ENCODE measurements around the gene ADAMTS2. TPM values are rescaled to one million over a fixed set of nuclear protein-coding genes. Genes with fewer than 3 reads are reported as not detected.

The ADAMTS2 gene
- total and polyA plus RNA-seq, 2 of the 4 experiments (the other 2 are of a cell fraction), result 19.0 to 58.8 TPM

GRCh38 chr5:179309751-179310320, 35.4 kb downstream of the ADAMTS2 start:
- Histone ChIP-seq H3K9me1 (ENCODE audit: insufficient read depth, low read length) (peaks cover 11% of the 10 kb centered on the region; the same call in 1 of the 2 replicates), H2BK120ac (ENCODE audit: low read depth, low read length) (no peak overlapping the region), H3K36me3 (ENCODE audit: control insufficient read depth, insufficient read depth, low read length) (no peaks in the 10 kb centered on the region), H4K20me1 (ENCODE audit: insufficient read depth, low read length) (peaks cover 4% of the 10 kb centered on the region; the same call in 1 of the 2 replicates), H2BK15ac (ENCODE audit: low read depth, low read length) (no peak overlapping the region), H2AK9ac (replicated peaks; ENCODE audit: low read depth, low read length, poor library complexity) (no peak overlapping the region), H2AK5ac (ENCODE audit: low read depth, low read length) (no peak overlapping the region), H3K9me3 (ENCODE audit: control insufficient read depth, insufficient read depth, low read length) (peaks cover 3% of the 10 kb centered on the region), H4K5ac (ENCODE audit: low read depth, low read length) (no peak overlapping the region), H3K18ac (ENCODE audit: low read depth, low read length) (no peak overlapping the region), H4K91ac (ENCODE audit: insufficient read depth, low read depth, low read length) (no peak overlapping the region), H3K23ac (ENCODE audit: low read depth, low read length) (no peak overlapping the region), H3K4me1 (ENCODE audit: control insufficient read depth, insufficient read depth, low read length) (peaks cover 16% of the 10 kb centered on the region), H3K27ac (ENCODE audit: insufficient read depth, low read length) (no peak overlapping the region), H3K9ac (ENCODE audit: low read depth, low read length) (no peak overlapping the region), H3K14ac (replicated peaks; ENCODE audit: low read depth, low read length) (no peak overlapping the region), H2BK5ac (ENCODE audit: low read depth, low read length, poor library complexity, severe bottlenecking) (no peak overlapping the region), H2BK20ac (ENCODE audit: low read depth, low read length) (no peak overlapping the region), H3K4me2 (ENCODE audit: low read depth, low read length) (no peak overlapping the region), H4K8ac (ENCODE audit: low read depth in 2 of 2, low read length in 2 of 2) (no peak overlapping the region), H3K56ac (ENCODE audit: extremely low read depth, insufficient read depth, low read length) (no peak overlapping the region), H2AFZ (replicated peaks; ENCODE audit: low read length, poor library complexity) (no peak overlapping the region), H3K4me3 (ENCODE audit: insufficient read depth, low read depth, low read length) (no peak overlapping the region), H3K4ac (ENCODE audit: low read depth, low read length) (no peak overlapping the region; the same call in 1 of the 2 replicates), H3K79me1 (ENCODE audit: low read depth in 1 of 2, low read length in 2 of 2) (peaks cover 0 to 50% of the 10 kb centered on the region in 2 experiments; a peak in 3 of 4 replicates), H3K27me3 (ENCODE audit: control insufficient read depth, insufficient read depth, low read length) (no peaks in the 10 kb centered on the region)
- BruUV-seq (replicated peaks), result no TSS peak
- WGBS, 2 experiments (ENCODE audit: extremely low coverage in 2 of 2, insufficient read length in 1 of 2), result 92% methylated on average over 2 of the region's 10 CpGs; no CpG with 5 or more reads in 1 of the 2 experiments
- TF ChIP-seq CHD1 (IDR thresholded peaks at IDR 0.05; ENCODE audit: low read depth, low read length), result no peak
- TF ChIP-seq MAFK (IDR thresholded peaks at IDR 0.05; ENCODE audit: low read depth, low read length), result no peak
- no peak for TF ChIP-seq ELK1 (IDR thresholded peaks at IDR 0.05; ENCODE audit: borderline replicate concordance, low read depth, low read length)
- no peak for TF ChIP-seq BHLHE40 (IDR thresholded peaks at IDR 0.05; ENCODE audit: low read depth, low read length)
- TF ChIP-seq SMC3 (IDR thresholded peaks at IDR 0.05; ENCODE audit: low read depth, low read length), result no peak
- no peak for TF ChIP-seq RCOR1 (IDR thresholded peaks at IDR 0.05; ENCODE audit: insufficient replicate concordance, low read length)
- TF ChIP-seq CTCF (conservative IDR thresholded peaks at IDR 0.05; ENCODE audit: low read depth, low read length), result no peak
- no peak for TF ChIP-seq MXI1 (IDR thresholded peaks at IDR 0.05; ENCODE audit: borderline replicate concordance, low read depth, low read length)
- no peak for TF ChIP-seq RFX5 (IDR thresholded peaks at IDR 0.05; ENCODE audit: low read depth, low read length)
- no peak for TF ChIP-seq FOS (IDR thresholded peaks at IDR 0.05; ENCODE audit: low read depth, low read length)
- TF ChIP-seq POLR2A (IDR thresholded peaks at IDR 0.05; ENCODE audit: low read depth, low read length), result no peak
- POLR2A ChIA-PET (ENCODE audit: unreplicated experiment), result no interaction called here
- intact Hi-C loops (cut with micrococcal nuclease), result loop anchor here (10.0 kb wide), 1 partner anchor 245 kb away; the partner anchor contains the start of gene RUFY1
- DNase-seq, result no peak
- ATAC-seq (ENCODE audit: low read depth), result no peak
- dilution Hi-C loops (cut with HindIII; ENCODE audit: low sequenced_read_pairs, unreplicated experiment), result no loop called here
- CTCF ChIA-PET, result no interaction called here
- in situ Hi-C loops (cut with MboI; ENCODE audit: low sequenced_read_pairs), result no loop called here
